Keratinocyte (primary cell): ENCODE data around the gene ZEB2. TPM values are rescaled to one million over a fixed set of nuclear protein-coding genes. Genes with fewer than 3 reads are reported as not detected.

Source experiments
- DNase-seq: peaks from one replicate; pipeline ENCODE4 v3.0.0-alpha.2; 2011; ENCODE audit warnings: low read depth, missing footprints, low spot score
- FAIRE-seq: peaks from 2 replicates; lab custom pipeline; 2011; peaks lifted over from hg19 to GRCh38; lab: Jason Lieb, UNC
- H2AFZ ChIP-seq: 2 replicates; pipeline ENCODE4 v1.6.0; 2012; ENCODE audit warnings: low read length, control low read depth, inconsistent platforms; ENCODE audit not compliant: control insufficient read depth
- H3K27ac ChIP-seq: 2 replicates; pipeline ENCODE4 v1.5.1; 2011; ENCODE audit warnings: low read length; ENCODE audit not compliant: control insufficient read depth, insufficient read depth
- H3K27me3 ChIP-seq: 3 replicates; pipeline ENCODE4 v1.6.0; 2011; ENCODE audit warnings: low read length; ENCODE audit not compliant: control insufficient read depth, insufficient read depth; ENCODE audit errors: extremely low read depth
- H3K36me3 ChIP-seq, 2 experiments: 2 replicates in 1 of 2; 3 replicates in 1 of 2; pipeline ENCODE4 v1.5.1; 2011; ENCODE audit warnings: low read length in 2 of 2, mild to moderate bottlenecking in 1 of 2; ENCODE audit not compliant: control insufficient read depth in 2 of 2, insufficient read depth in 2 of 2; ENCODE audit errors: extremely low read depth in 1 of 2
- H3K4me1 ChIP-seq: 3 replicates; pipeline ENCODE4 v1.5.1; 2011; ENCODE audit warnings: low read length; ENCODE audit not compliant: control insufficient read depth, insufficient read depth; ENCODE audit errors: extremely low read depth
- H3K4me2 ChIP-seq: 3 replicates; pipeline ENCODE4 v1.6.0; 2011; ENCODE audit warnings: low read depth, low read length; ENCODE audit not compliant: control insufficient read depth, insufficient read depth; ENCODE audit errors: extremely low read depth
- H3K4me3 ChIP-seq, 3 experiments: fragments of 200-600 bp in 1 of 3; sonication (generic) in 1 of 3; 2 replicates in 2 of 3; 3 replicates in 1 of 3; pipeline ENCODE4 v1.5.1; 2011 to 2016; ENCODE audit warnings: low read length in 3 of 3, mild to moderate bottlenecking in 3 of 3, control low read depth in 2 of 3, inconsistent platforms in 1 of 3, low read depth in 1 of 3, mixed read lengths in 1 of 3, mixed run types in 1 of 3, moderate library complexity in 1 of 3; ENCODE audit not compliant: control insufficient read depth in 2 of 3, insufficient read depth in 2 of 3; ENCODE audit errors: extremely low read depth in 1 of 3
- H3K79me2 ChIP-seq: 2 replicates; pipeline ENCODE4 v1.6.0; 2012; ENCODE audit warnings: low read length; ENCODE audit not compliant: control insufficient read depth, insufficient read depth
- H3K9ac ChIP-seq: 3 replicates; pipeline ENCODE4 v1.6.0; 2011; ENCODE audit warnings: low read length; ENCODE audit not compliant: control insufficient read depth, insufficient read depth; ENCODE audit errors: extremely low read depth
- H3K9me1 ChIP-seq: 3 replicates; pipeline ENCODE4 v1.6.0; 2011; ENCODE audit warnings: low read length; ENCODE audit not compliant: control insufficient read depth, insufficient read depth; ENCODE audit errors: extremely low read depth
- H3K9me3 ChIP-seq: 2 replicates; pipeline ENCODE4 v1.5.1; 2012; ENCODE audit warnings: low read depth, low read length; ENCODE audit not compliant: control insufficient read depth
- H4K20me1 ChIP-seq: 3 replicates; pipeline ENCODE4 v1.6.0; 2011; ENCODE audit warnings: low read length; ENCODE audit not compliant: control insufficient read depth, insufficient read depth; ENCODE audit errors: extremely low read depth
- EZH2 ChIP-seq: IDR thresholded peaks from one replicate; pipeline ENCODE4 v1.6.1; 2012; ENCODE audit warnings: inconsistent platforms, mild to moderate bottlenecking, low read length, moderate library complexity
- dilution Hi-C: fragments of 300-500 bp; cut with MboI; formaldehyde crosslinking; loops from one replicate; pipeline ENCODE4 v1.7.0; 2020; ENCODE audit warnings: low sequenced_read_pairs; ENCODE audit not compliant: extremely low pct_ligation_motif_present
- polyA plus RNA-seq, 5 experiments: library from polyadenylated mRNA; depleted of rRNA in 3 of 5; stranded (reverse) in 3 of 5; stranded (forward) in 1 of 5; unstranded in 1 of 5; fragments of >200 nt; gene quantifications; 1 replicate in 1 of 5; 2 replicates in 3 of 5; 3 replicates in 1 of 5; pipeline versions ENCODE4 v1.2.1 to v1.2.3, GENCODE V29; 2011 to 2012; ENCODE audit warnings: missing spikeins in 2 of 5, low read depth in 1 of 5, low replicate concordance in 1 of 5
- TF ChIP-seq, protein P1 (sequence below), 3 experiments: IDR thresholded peaks in 1 of 3; conservative IDR thresholded peaks in 1 of 3; optimal IDR thresholded peaks in 1 of 3; 2 replicates in 2 of 3; 3 replicates in 1 of 3; pipeline versions ENCODE3 to v1.5.1; 2011; ENCODE audit warnings: low read length in 3 of 3, mild to moderate bottlenecking in 3 of 3, moderate library complexity in 2 of 3, control low read depth in 1 of 3, inconsistent platforms in 1 of 3; ENCODE audit not compliant: insufficient read depth in 2 of 3; ENCODE audit errors: extremely low read depth in 1 of 3

ZEB2 gene
- polyA plus RNA-seq, 1 donor (not counting 4 experiments of a cell fraction or from before 2014, with no cell fraction given), result 0.12 TPM

GRCh38 chr2:144451443-144451842 lies 68.5 kb downstream of the ZEB2 start:
- no peaks in the 10 kb centered on the region for H3K9me1 ChIP-seq
- H2AFZ ChIP-seq, result no peak overlapping the region
- H4K20me1 ChIP-seq, result no peaks in the 10 kb centered on the region
- no peak overlapping the region for H3K27ac ChIP-seq
- TF ChIP-seq, protein P1, sequence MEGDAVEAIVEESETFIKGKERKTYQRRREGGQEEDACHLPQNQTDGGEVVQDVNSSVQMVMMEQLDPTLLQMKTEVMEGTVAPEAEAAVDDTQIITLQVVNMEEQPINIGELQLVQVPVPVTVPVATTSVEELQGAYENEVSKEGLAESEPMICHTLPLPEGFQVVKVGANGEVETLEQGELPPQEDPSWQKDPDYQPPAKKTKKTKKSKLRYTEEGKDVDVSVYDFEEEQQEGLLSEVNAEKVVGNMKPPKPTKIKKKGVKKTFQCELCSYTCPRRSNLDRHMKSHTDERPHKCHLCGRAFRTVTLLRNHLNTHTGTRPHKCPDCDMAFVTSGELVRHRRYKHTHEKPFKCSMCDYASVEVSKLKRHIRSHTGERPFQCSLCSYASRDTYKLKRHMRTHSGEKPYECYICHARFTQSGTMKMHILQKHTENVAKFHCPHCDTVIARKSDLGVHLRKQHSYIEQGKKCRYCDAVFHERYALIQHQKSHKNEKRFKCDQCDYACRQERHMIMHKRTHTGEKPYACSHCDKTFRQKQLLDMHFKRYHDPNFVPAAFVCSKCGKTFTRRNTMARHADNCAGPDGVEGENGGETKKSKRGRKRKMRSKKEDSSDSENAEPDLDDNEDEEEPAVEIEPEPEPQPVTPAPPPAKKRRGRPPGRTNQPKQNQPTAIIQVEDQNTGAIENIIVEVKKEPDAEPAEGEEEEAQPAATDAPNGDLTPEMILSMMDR (optimal IDR thresholded peaks at IDR 0.05 in 1 of 3, IDR thresholded peaks at IDR 0.05 in 1 of 3, conservative IDR thresholded peaks at IDR 0.05 in 1 of 3; ENCODE audit: extremely low read depth in 1 of 3, insufficient read depth in 2 of 3, low read length in 3 of 3), result no peak
- TF ChIP-seq EZH2, result no peak
- no peak overlapping the region for H3K4me2 ChIP-seq
- no peak for FAIRE-seq
- no peaks in the 10 kb centered on the region for H3K79me2 ChIP-seq
- no peak overlapping the region for H3K9ac ChIP-seq
- DNase-seq, result no peak
- H3K4me1 ChIP-seq, result no peaks in the 10 kb centered on the region
- dilution Hi-C loops, result no loop called here
- H3K4me3 ChIP-seq, result no peak overlapping the region
- H3K36me3 ChIP-seq, result no peaks in the 10 kb centered on the region
- H3K27me3 ChIP-seq, result no peaks in the 10 kb centered on the region
- no peaks in the 10 kb centered on the region for H3K9me3 ChIP-seq

DNA sequence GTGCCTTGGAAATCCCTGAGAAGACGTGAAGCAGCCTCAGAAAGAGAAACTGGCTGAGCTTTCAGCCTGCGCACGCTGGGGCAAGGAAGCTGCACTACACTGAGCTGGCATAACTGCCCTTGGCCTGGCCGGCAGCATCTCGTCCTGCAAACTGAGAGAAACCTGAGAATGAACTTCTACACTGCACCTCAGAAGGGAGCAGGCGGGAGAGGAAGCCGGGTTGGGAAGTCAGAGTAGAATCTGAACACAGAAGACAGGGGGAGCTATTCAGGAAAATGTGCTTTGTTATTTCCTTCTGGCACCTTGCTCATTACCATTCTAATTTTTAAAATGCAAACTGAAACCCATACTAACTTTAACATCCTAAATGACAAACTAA lies 70.9 kb downstream of the ZEB2 start:
- no peaks in the 10 kb centered on the region for H3K4me1 ChIP-seq
- H3K79me2 ChIP-seq, result no peaks in the 10 kb centered on the region
- no peak overlapping the region for H3K9ac ChIP-seq
- no peaks in the 10 kb centered on the region for H3K9me1 ChIP-seq
- DNase-seq (no peak), FAIRE-seq (no peak)
- H2AFZ ChIP-seq, result no peak overlapping the region
- no peaks in the 10 kb centered on the region for H4K20me1 ChIP-seq
- no peak for TF ChIP-seq EZH2
- TF ChIP-seq, protein P1 (optimal IDR thresholded peaks at IDR 0.05 in 1 of 3, IDR thresholded peaks at IDR 0.05 in 1 of 3, conservative IDR thresholded peaks at IDR 0.05 in 1 of 3; ENCODE audit: extremely low read depth in 1 of 3, insufficient read depth in 2 of 3, low read length in 3 of 3), result peak; percentile 8 to 41 (median 30)
- H3K36me3 ChIP-seq, result no peaks in the 10 kb centered on the region
- H3K4me2 ChIP-seq, result no peak overlapping the region
- dilution Hi-C loops, result no loop called here
- H3K27ac ChIP-seq, result no peak overlapping the region
- H3K9me3 ChIP-seq, result no peaks in the 10 kb centered on the region
- H3K27me3 ChIP-seq, result no peaks in the 10 kb centered on the region
- H3K4me3 ChIP-seq, result no peak overlapping the region
